Measurements from ENCODE around the gene ZNF560. TPM values are rescaled to one million over a fixed set of nuclear protein-coding genes. Genes with fewer than 3 reads are reported as not detected.

The ZNF560 gene
- total RNA-seq, 2 experiments from 2014 or later: 0.28 to 0.60 TPM

- Mint-ChIP-seq H3K27ac (no peak overlapping the region), H3K9me3 (peaks cover 48% of the 10 kb centered on the region), H3K27me3 (no peaks in the 10 kb centered on the region), H3K4me1 (no peaks in the 10 kb centered on the region), H3K36me3 (peaks cover 14% of the 10 kb centered on the region), H3K4me3 (no peak overlapping the region)
- no peak for DNase-seq
Observed at GRCh38 chr19:9474975-9475374, 23.4 kb downstream of the ZNF560 start.

GRCh38 chr19:9467161-9467560, 31.3 kb downstream of the ZNF560 start:
- Mint-ChIP-seq H3K4me3 (no peak overlapping the region), H3K36me3 (peaks cover 10% of the 10 kb centered on the region), H3K27me3 (no peaks in the 10 kb centered on the region), H3K9me3 (peaks cover 61% of the 10 kb centered on the region), H3K27ac (no peak overlapping the region), H3K4me1 (no peaks in the 10 kb centered on the region)
- DNase-seq: no peak

GRCh38 chr19:9461938-9462337, 36.5 kb downstream of the ZNF560 start:
- no peak for DNase-seq
- no peak overlapping the region for H3K4me3 Mint-ChIP-seq
- H3K36me3 Mint-ChIP-seq: peaks cover 9% of the 10 kb centered on the region
- H3K27ac Mint-ChIP-seq: no peak overlapping the region
- H3K9me3 Mint-ChIP-seq: peaks cover 48% of the 10 kb centered on the region
- H3K4me1 Mint-ChIP-seq: no peaks in the 10 kb centered on the region
- H3K27me3 Mint-ChIP-seq: no peaks in the 10 kb centered on the region

- peaks cover 11% of the 10 kb centered on the region for H3K36me3 Mint-ChIP-seq
- H3K9me3 Mint-ChIP-seq: peaks cover 44% of the 10 kb centered on the region
- H3K27ac Mint-ChIP-seq: no peak overlapping the region
- H3K27me3 Mint-ChIP-seq: no peaks in the 10 kb centered on the region
- H3K4me1 Mint-ChIP-seq: no peaks in the 10 kb centered on the region
- no peak overlapping the region for H3K4me3 Mint-ChIP-seq
- DNase-seq: no peak
Observed at GRCh38 chr19:9456018-9456689, 42.3 kb downstream of the ZNF560 start.

- H3K4me3 Mint-ChIP-seq: no peak overlapping the region
- no peaks in the 10 kb centered on the region for H3K27me3 Mint-ChIP-seq
- H3K4me1 Mint-ChIP-seq: no peaks in the 10 kb centered on the region
- H3K9me3 Mint-ChIP-seq: peaks cover 44% of the 10 kb centered on the region
- H3K36me3 Mint-ChIP-seq: peaks cover 14% of the 10 kb centered on the region
- no peak for DNase-seq
- H3K27ac Mint-ChIP-seq: no peak overlapping the region
Observed at GRCh38 chr19:9453953-9454352, 44.5 kb downstream of the ZNF560 start.

GRCh38 chr19:9445037-9445436, 53.4 kb downstream of the ZNF560 start:
- DNase-seq: no peak
- Mint-ChIP-seq H3K9me3 (peaks cover 48% of the 10 kb centered on the region), H3K36me3 (peaks cover 42% of the 10 kb centered on the region), H3K27ac (no peak overlapping the region), H3K27me3 (no peaks in the 10 kb centered on the region), H3K4me3 (no peak overlapping the region), H3K4me1 (peaks cover 1% of the 10 kb centered on the region)

- Mint-ChIP-seq H3K27me3 (no peaks in the 10 kb centered on the region), H3K36me3 (peaks cover 40% of the 10 kb centered on the region), H3K9me3 (peaks cover 9% of the 10 kb centered on the region), H3K4me1 (peaks cover 31% of the 10 kb centered on the region), H3K4me3 (peak overlapping the region; percentile 93), H3K27ac (peak overlapping the region; percentile 98)
- no peak for DNase-seq
Observed at GRCh38 chr19:9436358-9436757, 62.1 kb downstream of the ZNF560 start.

- Mint-ChIP-seq H3K27me3 (no peaks in the 10 kb centered on the region), H3K9me3 (peaks cover 9% of the 10 kb centered on the region), H3K36me3 (peaks cover 47% of the 10 kb centered on the region), H3K4me1 (peaks cover 31% of the 10 kb centered on the region), H3K4me3 (peak within 1 kb of the TSS; percentile 93), H3K27ac (peak within 1 kb of the TSS; percentile 98)
- DNase-seq: peak; percentile 92
Observed at GRCh38 chr19:9435279-9436268, 62.8 kb downstream of the ZNF560 start, which contains the start of gene ZNF266. Gene ZNF266, minus strand, starts transcription at chr19:9435573. Its CDS starts 15,484 bp downstream, at chr19:9420089.

- Mint-ChIP-seq H3K27ac (no peak overlapping the region), H3K27me3 (no peaks in the 10 kb centered on the region), H3K9me3 (peaks cover 24% of the 10 kb centered on the region), H3K4me1 (peaks cover 25% of the 10 kb centered on the region), H3K36me3 (peaks cover 74% of the 10 kb centered on the region), H3K4me3 (no peak overlapping the region)
- no peak for DNase-seq
Observed at GRCh38 chr19:9431475-9431874, 66.9 kb downstream of the ZNF560 start.

GRCh38 chr19:9430444-9430843, 68.0 kb downstream of the ZNF560 start:
- no peak overlapping the region for H3K4me3 Mint-ChIP-seq
- DNase-seq: no peak
- peaks cover 84% of the 10 kb centered on the region for H3K36me3 Mint-ChIP-seq
- H3K27ac Mint-ChIP-seq: peak overlapping the region; percentile 6
- H3K27me3 Mint-ChIP-seq: no peaks in the 10 kb centered on the region
- H3K4me1 Mint-ChIP-seq: peaks cover 18% of the 10 kb centered on the region
- H3K9me3 Mint-ChIP-seq: peaks cover 24% of the 10 kb centered on the region

- no peak for DNase-seq
- Mint-ChIP-seq H3K27ac (no peak overlapping the region), H3K36me3 (peaks cover 94% of the 10 kb centered on the region), H3K4me3 (no peak overlapping the region), H3K27me3 (no peaks in the 10 kb centered on the region), H3K9me3 (peaks cover 41% of the 10 kb centered on the region), H3K4me1 (peaks cover 6% of the 10 kb centered on the region)
Observed at GRCh38 chr19:9427941-9428340, 70.5 kb downstream of the ZNF560 start.

Other genes starting within 250 kb of the ZNF560 start
- gene OR7E24, start 247.7 kb downstream of the ZNF560 start, total RNA-seq: not detected
- gene ZNF699, start 188.8 kb downstream of the ZNF560 start, total RNA-seq: 1 to 10 TPM; 4.6 to 5.1 TPM
- gene ZNF559, start 174.4 kb downstream of the ZNF560 start, total RNA-seq: 10 to 100 TPM; 13.0 to 14.9 TPM
- 1 to 10 TPM in 1 of 2 experiments, under 1 TPM in 1; 0.74 to 1.0 TPM for gene ZNF177, start 135.6 kb downstream of the ZNF560 start, total RNA-seq
- gene ZNF266, start 63.0 kb downstream of the ZNF560 start, total RNA-seq: 10 to 100 TPM; 30.9 to 31.3 TPM
- gene ZNF426, start 40.0 kb upstream of the ZNF560 start, total RNA-seq: 10 to 100 TPM; 18.6 to 18.8 TPM
- 10 to 100 TPM; 89.3 to 98.9 TPM for gene ZNF121, start 85.9 kb upstream of the ZNF560 start, total RNA-seq
- 10 to 100 TPM; 28.3 to 32.7 TPM for gene ZNF561, start 122.6 kb upstream of the ZNF560 start, total RNA-seq
- 10 to 100 TPM; 35.4 to 36.6 TPM for gene ZNF562, start 176.5 kb upstream of the ZNF560 start, total RNA-seq